Measurements from ENCODE around the gene PPP2R2C. TPM values are rescaled to one million over a fixed set of nuclear protein-coding genes. Genes with fewer than 3 reads are reported as not detected.

Gene PPP2R2C
- total RNA-seq, 1 experiment from 2014 or later: 14.9 TPM

GRCh38 chr4:6449746-6450369 is 22.6 kb downstream of the PPP2R2C start:
- DNase-seq (ENCODE audit: extremely low read depth, low read depth): no peak

GRCh38 chr4:6449335-6449734 is 23.1 kb downstream of the PPP2R2C start:
- DNase-seq (ENCODE audit: extremely low read depth, low read depth): no peak

GRCh38 chr4:6448476-6449170 is 23.8 kb downstream of the PPP2R2C start:
- DNase-seq (ENCODE audit: extremely low read depth, low read depth): no peak

- no peak for DNase-seq (ENCODE audit: extremely low read depth, low read depth)
Measured at GRCh38 chr4:6447672-6448171, 24.7 kb downstream of the PPP2R2C start.

- no peak for DNase-seq (ENCODE audit: extremely low read depth, low read depth)
Measured at GRCh38 chr4:6446538-6447451, 25.6 kb downstream of the PPP2R2C start.

GRCh38 chr4:6446130-6446482 is 26.3 kb downstream of the PPP2R2C start:
- DNase-seq (ENCODE audit: extremely low read depth, low read depth): no peak

GRCh38 chr4:6445403-6446129 is 26.8 kb downstream of the PPP2R2C start:
- DNase-seq (ENCODE audit: extremely low read depth, low read depth): no peak

GRCh38 chr4:6444582-6444981 is 27.8 kb downstream of the PPP2R2C start:
- no peak for DNase-seq (ENCODE audit: extremely low read depth, low read depth)

GRCh38 chr4:6443035-6444023 is 29.1 kb downstream of the PPP2R2C start:
- no peak for DNase-seq (ENCODE audit: extremely low read depth, low read depth)

GRCh38 chr4:6442555-6442954 is 29.9 kb downstream of the PPP2R2C start:
- no peak for DNase-seq (ENCODE audit: extremely low read depth, low read depth)

- DNase-seq (ENCODE audit: extremely low read depth, low read depth): no peak
Measured at GRCh38 chr4:6441758-6442157, 30.7 kb downstream of the PPP2R2C start.

GRCh38 chr4:6441202-6441582 is 31.2 kb downstream of the PPP2R2C start:
- DNase-seq (ENCODE audit: extremely low read depth, low read depth): no peak

- DNase-seq (ENCODE audit: extremely low read depth, low read depth): no peak
Measured at GRCh38 chr4:6440506-6441201, 31.8 kb downstream of the PPP2R2C start.

GRCh38 chr4:6439120-6439762 is 33.2 kb downstream of the PPP2R2C start:
- no peak for DNase-seq (ENCODE audit: extremely low read depth, low read depth)

- no peak for DNase-seq (ENCODE audit: extremely low read depth, low read depth)
Measured at GRCh38 chr4:6437826-6438238, 34.6 kb downstream of the PPP2R2C start.

GRCh38 chr4:6435010-6435409 is 37.4 kb downstream of the PPP2R2C start:
- DNase-seq (ENCODE audit: extremely low read depth, low read depth): no peak

GRCh38 chr4:6430927-6431326 is 41.5 kb downstream of the PPP2R2C start:
- no peak for DNase-seq (ENCODE audit: extremely low read depth, low read depth)

GRCh38 chr4:6427439-6428090 is 44.8 kb downstream of the PPP2R2C start:
- no peak for DNase-seq (ENCODE audit: extremely low read depth, low read depth)
